NB4 (cell line): ENCODE results near the gene PHF20.

Experiments
- MAX ChIP-seq: IDR thresholded peaks from 2 replicates; pipeline ENCODE4 v1.6.1; 2011; ENCODE audit warnings: low read depth, low read length
- MYC ChIP-seq: IDR thresholded peaks from 2 replicates; pipeline ENCODE4 v1.6.1; 2011; ENCODE audit warnings: low read depth, low read length
- POLR2A ChIP-seq: IDR thresholded peaks from 2 replicates; pipeline ENCODE4 v1.6.1; 2011; ENCODE audit warnings: mild to moderate bottlenecking; ENCODE audit not compliant: insufficient read length; ENCODE audit errors: extremely low read depth
- TF ChIP-seq, protein P1 (sequence below): IDR thresholded peaks from one replicate; pipeline ENCODE4 v1.5.1; 2012; ENCODE audit warnings: low read depth, low read length

DNA sequence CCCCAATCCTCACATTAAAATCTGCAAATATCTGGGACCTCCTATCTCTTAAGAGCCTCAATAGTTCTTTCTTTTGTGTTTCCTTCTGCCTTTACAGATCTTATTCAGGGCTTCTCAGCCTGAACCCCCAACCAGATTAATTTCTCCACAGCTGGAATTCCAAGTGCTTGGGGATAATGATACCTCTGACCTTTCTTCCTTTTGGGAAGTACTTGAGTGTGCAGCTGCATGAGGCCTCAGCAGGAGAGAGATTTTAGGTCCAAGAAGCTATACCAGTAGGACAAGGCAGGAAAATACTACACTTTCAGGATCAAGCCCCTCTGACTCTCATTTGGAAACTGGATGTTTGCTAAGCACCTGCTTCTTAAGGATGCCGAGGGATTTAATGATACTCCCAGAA, 2.6 kb downstream of the PHF20 start:
- TF ChIP-seq, protein P1, sequence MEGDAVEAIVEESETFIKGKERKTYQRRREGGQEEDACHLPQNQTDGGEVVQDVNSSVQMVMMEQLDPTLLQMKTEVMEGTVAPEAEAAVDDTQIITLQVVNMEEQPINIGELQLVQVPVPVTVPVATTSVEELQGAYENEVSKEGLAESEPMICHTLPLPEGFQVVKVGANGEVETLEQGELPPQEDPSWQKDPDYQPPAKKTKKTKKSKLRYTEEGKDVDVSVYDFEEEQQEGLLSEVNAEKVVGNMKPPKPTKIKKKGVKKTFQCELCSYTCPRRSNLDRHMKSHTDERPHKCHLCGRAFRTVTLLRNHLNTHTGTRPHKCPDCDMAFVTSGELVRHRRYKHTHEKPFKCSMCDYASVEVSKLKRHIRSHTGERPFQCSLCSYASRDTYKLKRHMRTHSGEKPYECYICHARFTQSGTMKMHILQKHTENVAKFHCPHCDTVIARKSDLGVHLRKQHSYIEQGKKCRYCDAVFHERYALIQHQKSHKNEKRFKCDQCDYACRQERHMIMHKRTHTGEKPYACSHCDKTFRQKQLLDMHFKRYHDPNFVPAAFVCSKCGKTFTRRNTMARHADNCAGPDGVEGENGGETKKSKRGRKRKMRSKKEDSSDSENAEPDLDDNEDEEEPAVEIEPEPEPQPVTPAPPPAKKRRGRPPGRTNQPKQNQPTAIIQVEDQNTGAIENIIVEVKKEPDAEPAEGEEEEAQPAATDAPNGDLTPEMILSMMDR: no peak
- TF ChIP-seq POLR2A (no peak), MAX (no peak), MYC (no peak)
